Purkinje cell (primary cell): ENCODE results near the gene CTSL. TPM values are rescaled to one million over a fixed set of nuclear protein-coding genes. Genes with fewer than 3 reads are reported as not detected.

Experiments used
- polyA plus RNA-seq: library from polyadenylated mRNA; unstranded; fragments of >200 nt; fragmentation: Nextera tagmentation; gene quantifications from 2 replicates; pipeline ENCODE4 v1.2.1, GENCODE V29; 2014

The CTSL gene
- 73.5 and 86.3 TPM in 2 replicates for polyA plus RNA-seq

DNA sequence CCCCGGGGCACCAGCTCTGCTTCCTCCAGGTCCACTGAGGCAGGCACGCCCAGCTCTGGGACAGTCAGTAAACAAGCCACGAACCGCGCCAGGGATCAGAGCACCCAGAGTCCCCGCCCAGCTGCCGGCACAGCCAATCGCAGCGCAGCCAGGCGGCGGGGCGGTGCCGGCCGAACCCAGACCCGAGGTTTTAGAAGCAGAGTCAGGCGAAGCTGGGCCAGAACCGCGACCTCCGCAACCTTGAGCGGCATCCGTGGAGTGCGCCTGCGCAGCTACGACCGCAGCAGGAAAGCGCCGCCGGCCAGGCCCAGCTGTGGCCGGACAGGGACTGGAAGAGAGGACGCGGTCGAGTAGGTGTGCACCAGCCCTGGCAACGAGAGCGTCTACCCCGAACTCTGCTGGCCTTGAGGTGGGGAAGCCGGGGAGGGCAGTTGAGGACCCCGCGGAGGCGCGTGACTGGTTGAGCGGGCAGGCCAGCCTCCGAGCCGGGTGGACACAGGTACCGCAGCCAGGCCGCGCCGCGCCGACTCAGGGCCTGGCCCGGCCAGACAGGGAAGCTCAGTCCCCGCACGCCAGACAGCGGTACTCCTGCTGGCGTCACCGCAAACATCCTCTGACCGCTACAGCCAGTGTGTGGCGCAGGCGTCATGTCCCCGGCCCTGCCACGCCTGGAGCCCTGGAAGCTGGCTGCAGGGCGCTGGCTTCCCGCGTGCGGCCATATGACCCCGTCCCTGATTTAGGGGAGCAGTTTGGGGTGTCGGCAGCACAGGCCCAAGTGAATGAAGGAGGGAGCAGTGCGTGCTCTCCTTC, at the start of gene CTSL:
Gene CTSL, plus strand, starts transcription at position 220 of the 810 bp plus-strand sequence. CDS start 1,485 bp downstream, outside the sequence.

Other genes with a start within 250 kb of the CTSL start
- gene DAPK1, start 228.3 kb upstream of the CTSL start, polyA plus RNA-seq, result 8.3 and 12.6 TPM in 2 replicates
- not detected in 2 replicates for gene SPATA31E1, start 156.8 kb downstream of the CTSL start, polyA plus RNA-seq
- not detected in 2 replicates for gene SPATA31C1, start 191.8 kb downstream of the CTSL start, polyA plus RNA-seq
- 6.6 and 7.1 TPM in 2 replicates for gene CDK20, start 248.4 kb downstream of the CTSL start, polyA plus RNA-seq